Suppressor macrophage treated with lipopolysaccharide for 1 hour (primary cell): ENCODE measurements around the gene NAPSA.
"Not testable (repeated sequence)": the region's sequence is repeated elsewhere in the genome, so short reads cannot be mapped to it uniquely, and the experiment has no call there.

Experiments
- DNase-seq, 3 donors: peaks; one replicate each; pipeline ENCODE4 v3.0.0-alpha.2; 2020 to 2022

NAPSA gene

GRCh38 chr19:50330365-50331078 is 34.9 kb downstream of the NAPSA start:
- DNase-seq, result peak; percentile 85 to 97 (median 93)

- DNase-seq, result not testable (repeated sequence)
Measured at GRCh38 chr19:50329926-50330294, 35.5 kb downstream of the NAPSA start.

DNA sequence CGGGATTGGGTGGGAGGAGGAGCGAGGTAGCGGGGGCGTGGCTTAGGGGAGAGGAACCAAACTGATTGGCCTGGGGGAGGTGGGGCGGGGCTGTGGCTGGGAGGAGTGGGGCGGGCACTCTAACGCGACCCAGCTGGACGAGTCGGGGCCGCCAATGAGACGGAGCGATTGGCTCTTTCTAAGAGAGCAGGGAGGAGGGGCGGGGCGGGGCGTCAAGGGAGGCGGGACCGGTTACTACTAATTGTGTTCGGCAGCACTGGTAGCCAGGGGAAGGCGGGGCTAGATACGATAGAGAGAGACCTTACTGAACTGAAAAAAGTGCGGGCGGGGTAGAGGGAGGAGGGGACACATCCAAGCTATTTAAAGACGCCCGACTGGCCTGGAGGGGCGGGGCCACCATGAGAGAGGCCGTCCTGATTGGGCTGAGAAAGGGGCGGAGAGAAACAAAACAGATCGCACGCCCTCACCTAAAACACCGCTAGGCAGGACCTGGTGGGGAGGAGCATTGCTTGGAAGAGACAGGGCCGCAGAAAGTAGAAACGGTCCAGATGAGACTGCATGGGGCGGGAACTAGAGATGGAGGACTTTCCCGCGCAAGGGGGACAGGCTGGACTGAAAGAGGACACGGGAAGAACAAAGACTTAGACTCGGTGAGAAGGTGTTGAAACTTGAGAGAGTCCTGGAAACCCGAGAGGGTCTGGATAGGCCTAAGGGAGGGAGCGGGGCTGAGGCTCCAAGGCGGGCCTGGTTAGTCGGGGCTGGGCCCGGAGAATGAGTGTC is 36.1 kb downstream of the NAPSA start, which contains the start of gene KCNC3:
KCNC3 (minus strand) TSS at position 232 of the 780 bp plus-strand sequence. CDS start 295 bp downstream, outside the sequence.
- peak; percentile 98 to 100 (median 100) for DNase-seq

DNA sequence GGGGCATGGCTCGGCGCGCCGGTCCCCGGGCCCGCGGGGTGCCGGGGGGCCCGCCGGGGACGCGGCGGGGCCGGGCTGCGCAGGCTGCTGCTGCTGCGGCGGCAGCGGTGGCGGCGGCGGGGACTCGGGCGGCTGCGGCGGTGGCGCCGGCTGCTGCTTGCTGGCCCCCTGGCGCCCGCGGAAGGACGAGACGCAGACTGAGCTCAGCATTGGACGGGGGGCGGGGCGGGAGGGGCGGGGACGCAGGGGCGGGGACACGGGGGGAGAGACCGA is 36.6 kb downstream of the NAPSA start:
- no peak for DNase-seq

- peak; percentile 63 to 79 (median 73) for DNase-seq
Measured at GRCh38 chr19:50328224-50328872, 37.1 kb downstream of the NAPSA start.

GRCh38 chr19:50327461-50328223 is 37.8 kb downstream of the NAPSA start:
- no peak for DNase-seq

DNA sequence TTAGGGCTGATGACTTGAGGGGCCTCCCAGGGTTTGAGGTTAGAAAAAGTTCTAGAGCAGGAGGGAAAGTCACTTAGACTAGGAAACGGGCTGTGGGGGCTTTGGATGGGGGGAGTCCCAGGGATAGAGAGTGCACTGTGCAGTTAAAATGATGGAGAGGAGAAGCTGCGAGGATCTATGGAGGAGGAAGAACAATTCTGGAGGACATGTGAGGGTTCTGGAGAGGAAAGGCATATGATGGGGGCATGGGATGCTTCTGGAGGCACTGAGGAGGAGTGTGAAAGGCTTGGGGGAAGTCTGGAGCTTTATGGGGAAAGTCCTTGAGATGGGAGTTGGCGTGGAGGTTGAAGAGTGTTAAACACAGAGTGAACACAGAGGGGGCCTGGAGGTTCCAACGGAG is 38.4 kb downstream of the NAPSA start:
- DNase-seq, result peak in 1 of 3 donors; percentile 12

DNA sequence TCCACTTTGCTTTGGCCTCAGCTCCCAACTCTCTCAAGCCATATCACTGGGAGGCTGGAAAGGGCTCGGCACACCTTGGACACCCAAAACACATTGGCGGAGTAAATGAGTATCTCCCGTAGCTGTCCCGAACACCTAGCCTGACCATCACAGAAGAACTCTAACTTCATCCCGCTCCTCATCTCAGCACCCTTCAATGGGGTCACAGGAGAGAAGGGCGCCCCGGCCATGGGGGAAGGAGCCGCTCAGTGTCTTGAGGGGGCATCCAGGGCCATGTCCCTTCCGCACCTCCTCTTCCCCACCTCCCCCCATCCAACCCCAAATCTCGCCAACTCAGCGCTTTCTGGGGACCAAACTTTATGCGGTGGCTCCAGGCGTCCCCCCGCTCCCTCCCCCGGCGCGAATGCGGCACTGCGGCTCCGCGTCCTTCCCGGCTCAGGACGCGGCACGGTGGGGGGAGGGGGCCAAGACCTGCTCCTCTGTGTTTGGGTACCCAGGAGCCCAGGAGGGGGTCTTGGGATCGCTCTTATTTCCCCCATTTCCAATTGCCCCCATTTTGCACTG is 39.3 kb downstream of the NAPSA start:
- no peak for DNase-seq

- DNase-seq, result peak; percentile 82 to 95 (median 89)
Measured at GRCh38 chr19:50325310-50326100, 39.9 kb downstream of the NAPSA start.

DNA sequence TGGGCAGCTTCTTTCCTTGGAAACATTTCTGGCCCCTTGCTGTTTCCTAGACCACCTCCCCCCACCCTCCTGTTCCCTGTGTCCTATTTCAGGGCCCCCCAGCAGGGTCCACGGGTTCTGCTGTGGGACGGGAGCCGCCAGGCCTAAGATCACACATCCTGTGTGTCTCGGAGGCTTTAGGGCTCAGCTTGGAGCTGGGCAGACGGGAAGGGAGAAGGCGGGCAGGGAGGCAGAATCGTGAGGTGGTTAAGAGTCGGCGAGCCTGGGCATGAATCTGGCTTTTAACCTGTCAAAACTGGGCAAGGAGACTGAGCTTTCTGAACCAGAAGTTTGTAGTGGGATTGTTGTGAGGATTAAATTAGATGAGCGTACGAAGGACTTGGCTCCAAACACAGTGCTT is 41.1 kb downstream of the NAPSA start:
- DNase-seq, result no peak

GRCh38 chr19:50323782-50324133 is 41.7 kb downstream of the NAPSA start:
- DNase-seq, result no peak

- DNase-seq, result no peak
Measured at GRCh38 chr19:50322931-50323781, 42.3 kb downstream of the NAPSA start.

DNA sequence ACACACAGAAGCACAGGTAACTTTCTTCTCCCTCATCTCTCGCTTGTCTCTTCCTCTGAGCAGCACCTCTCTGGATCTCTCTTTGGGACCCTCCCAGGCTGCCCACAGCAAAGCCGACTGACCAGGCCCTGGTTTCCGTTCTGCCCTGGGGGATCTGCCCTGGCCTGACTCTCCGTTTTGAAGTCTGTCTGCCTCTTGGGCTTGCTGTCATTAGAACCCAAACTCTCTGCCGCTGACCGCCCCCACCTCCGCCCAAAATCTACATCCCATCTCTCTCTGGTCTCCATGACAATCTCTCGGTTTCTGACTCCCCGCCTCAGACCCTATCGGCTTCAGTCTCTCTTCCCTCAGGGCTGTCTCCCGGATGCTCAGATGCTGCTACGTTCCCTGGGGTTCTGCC is 43.2 kb downstream of the NAPSA start:
- no peak for DNase-seq

DNA sequence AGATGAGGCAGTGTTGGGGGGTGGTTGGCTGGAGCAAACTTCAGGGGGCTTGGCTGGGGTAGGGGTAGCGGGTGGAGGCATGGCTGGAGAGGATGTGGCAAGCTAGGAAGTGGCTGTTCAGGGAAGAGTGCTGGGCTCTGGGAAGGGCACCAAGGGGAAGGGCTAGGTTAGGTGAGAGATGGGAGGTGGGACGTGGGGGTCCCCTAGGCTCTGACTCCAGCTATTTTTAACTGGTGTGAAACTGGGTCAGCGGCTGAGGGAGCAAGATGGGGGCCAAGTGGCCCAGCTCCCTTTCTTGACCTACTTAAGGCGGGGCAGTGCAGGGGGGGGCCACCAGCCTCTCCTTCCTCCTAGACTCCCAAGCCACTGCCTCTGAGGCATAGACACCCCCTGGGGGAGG is 43.6 kb downstream of the NAPSA start:
- no peak for DNase-seq

DNA sequence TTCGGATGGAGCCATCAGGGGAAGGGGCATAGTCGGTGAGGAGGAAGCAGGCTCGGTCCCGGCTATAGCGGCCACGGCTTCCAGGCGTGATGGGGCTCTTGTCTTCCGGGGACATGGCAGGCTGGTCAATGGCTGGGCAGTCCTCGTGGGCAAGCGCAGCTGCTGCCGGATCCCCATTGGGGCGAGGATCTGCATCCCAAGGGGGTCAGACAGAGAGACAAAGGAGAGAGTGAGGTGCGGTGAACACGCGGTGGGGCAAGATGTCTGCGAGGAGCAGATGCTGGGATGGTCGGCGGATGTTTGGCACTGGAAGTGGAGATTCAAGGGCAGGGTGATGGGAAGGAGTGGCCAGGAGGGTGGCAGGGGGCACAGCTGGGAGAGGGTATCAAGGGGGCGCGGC is 44.8 kb downstream of the NAPSA start:
- DNase-seq, result no peak

- DNase-seq, result no peak
Measured at GRCh38 chr19:50320051-50320450, 45.4 kb downstream of the NAPSA start.

DNA sequence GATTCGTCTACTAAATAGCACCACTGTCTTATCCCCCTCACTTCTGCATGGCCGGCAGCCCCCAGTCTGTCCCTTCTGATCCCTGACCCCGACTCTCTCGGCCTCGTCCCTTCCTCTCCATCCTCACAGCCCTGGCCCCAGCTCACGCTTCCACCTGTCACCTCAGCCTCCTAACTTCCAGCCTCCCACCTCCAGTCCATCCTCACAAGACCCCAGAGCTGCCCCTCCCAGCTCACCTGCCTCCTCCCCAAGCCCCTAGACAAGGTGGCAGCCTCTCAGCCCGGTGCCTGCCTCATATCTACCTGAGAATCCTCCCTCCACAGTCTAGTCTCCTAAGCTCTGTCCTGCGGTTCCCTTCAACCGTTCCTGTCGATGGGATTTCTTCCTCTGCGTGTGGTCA is 46.3 kb downstream of the NAPSA start:
- DNase-seq, result no peak

GRCh38 chr19:50318438-50318837 is 47.0 kb downstream of the NAPSA start:
- DNase-seq, result no peak

GRCh38 chr19:50317115-50317514 is 48.3 kb downstream of the NAPSA start:
- no peak for DNase-seq

GRCh38 chr19:50315773-50316448 is 49.5 kb downstream of the NAPSA start:
- peak; percentile 70 to 87 (median 74) for DNase-seq
